ENCODE results near the gene CRISP2. TPM values are rescaled to one million over a fixed set of nuclear protein-coding genes. Genes with fewer than 3 reads are reported as not detected.

Gene CRISP2
- total and polyA plus RNA-seq, 2 of the 13 experiments (the other 11 are each of a cell fraction or from before 2014, with no cell fraction given): not detected

DNA sequence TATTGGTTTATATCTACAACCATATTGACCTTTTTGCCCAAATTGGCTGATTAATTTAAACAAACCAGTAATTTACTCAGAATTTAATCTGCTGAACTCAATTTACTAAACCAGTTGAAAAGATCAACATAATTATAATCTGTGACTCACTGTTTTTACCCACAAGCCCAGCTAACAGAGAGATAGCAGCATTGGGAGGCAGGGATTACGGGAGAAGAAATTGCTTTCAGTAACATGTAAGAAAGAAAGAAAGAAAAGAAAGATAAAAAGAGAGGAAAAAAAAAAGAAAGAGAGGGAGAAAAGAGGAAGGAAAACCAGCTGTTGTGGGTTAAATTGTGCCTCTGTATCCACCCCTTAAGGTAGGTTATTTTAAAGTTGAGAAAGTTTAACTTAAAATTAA lies 63.4 kb downstream of the CRISP2 start (continued):
- TF ChIP-seq CC2D1A (CRISPR knock-in tag; IDR thresholded peaks at IDR 0.05) (no peak), TRIM24 (CRISPR knock-in tag; IDR thresholded peaks at IDR 0.05) (no peak), MTF2 (CRISPR knock-in tag; IDR thresholded peaks at IDR 0.05; ENCODE audit: borderline replicate concordance) (no peak), FOXC1 (CRISPR knock-in tag; IDR thresholded peaks at IDR 0.05; ENCODE audit: borderline replicate concordance) (no peak), ZNF652 (CRISPR knock-in tag; IDR thresholded peaks at IDR 0.05; ENCODE audit: borderline replicate concordance, low read depth) (no peak), ZNF782 (CRISPR knock-in tag; IDR thresholded peaks at IDR 0.05; ENCODE audit: borderline replicate concordance) (no peak), ATF7 (IDR thresholded peaks at IDR 0.05) (no peak), ATF7 (CRISPR knock-in tag; IDR thresholded peaks at IDR 0.05) (no peak)
- TF ChIP-seq, protein P1, sequence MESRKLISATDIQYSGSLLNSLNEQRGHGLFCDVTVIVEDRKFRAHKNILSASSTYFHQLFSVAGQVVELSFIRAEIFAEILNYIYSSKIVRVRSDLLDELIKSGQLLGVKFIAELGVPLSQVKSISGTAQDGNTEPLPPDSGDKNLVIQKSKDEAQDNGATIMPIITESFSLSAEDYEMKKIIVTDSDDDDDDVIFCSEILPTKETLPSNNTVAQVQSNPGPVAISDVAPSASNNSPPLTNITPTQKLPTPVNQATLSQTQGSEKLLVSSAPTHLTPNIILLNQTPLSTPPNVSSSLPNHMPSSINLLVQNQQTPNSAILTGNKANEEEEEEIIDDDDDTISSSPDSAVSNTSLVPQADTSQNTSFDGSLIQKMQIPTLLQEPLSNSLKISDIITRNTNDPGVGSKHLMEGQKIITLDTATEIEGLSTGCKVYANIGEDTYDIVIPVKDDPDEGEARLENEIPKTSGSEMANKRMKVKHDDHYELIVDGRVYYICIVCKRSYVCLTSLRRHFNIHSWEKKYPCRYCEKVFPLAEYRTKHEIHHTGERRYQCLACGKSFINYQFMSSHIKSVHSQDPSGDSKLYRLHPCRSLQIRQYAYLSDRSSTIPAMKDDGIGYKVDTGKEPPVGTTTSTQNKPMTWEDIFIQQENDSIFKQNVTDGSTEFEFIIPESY (CRISPR knock-in tag; IDR thresholded peaks at IDR 0.05): no peak

DNA sequence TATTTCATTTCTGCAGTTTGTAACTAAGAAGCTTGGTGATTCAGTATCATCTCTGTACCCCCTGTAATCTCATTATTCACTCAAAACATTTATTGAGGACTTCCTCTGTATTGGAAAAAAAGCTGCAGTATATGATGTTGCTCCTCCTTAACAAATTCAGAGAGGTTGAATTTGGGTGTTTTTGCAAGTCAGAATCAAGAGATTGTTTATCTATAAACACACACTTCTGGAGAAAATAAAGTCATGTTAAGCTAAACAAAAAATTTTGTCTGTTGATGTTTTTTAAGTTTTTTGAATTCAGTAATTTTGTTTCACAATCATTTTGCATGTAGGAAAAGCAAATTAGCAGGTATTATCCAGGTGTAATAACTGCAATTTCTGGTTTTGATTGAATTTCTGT lies 65.3 kb downstream of the CRISP2 start:
- Histone ChIP-seq H3K9me3 (ENCODE audit: low read length) (no peaks in the 10 kb centered on the region), H3K4me3 (replicated peaks in 1 of 3; ENCODE audit: insufficient read depth in 1 of 3, low read depth in 2 of 3, low read length in 3 of 3) (no peak overlapping the region), H3K9ac (ENCODE audit: insufficient read depth, low read depth, low read length) (no peak overlapping the region), H3K27ac (ENCODE audit: extremely low read length, insufficient read depth, low read length) (no peak overlapping the region), H3K4me2 (ENCODE audit: low read depth, low read length) (no peak overlapping the region), H4K20me1 (ENCODE audit: insufficient read depth, low read length) (no peaks in the 10 kb centered on the region), H3K27me3 (ENCODE audit: control insufficient read depth in 1 of 2, insufficient read depth in 2 of 2, low read length in 2 of 2) (no peaks in the 10 kb centered on the region), H3K36me3 (replicated peaks in 1 of 2; ENCODE audit: control insufficient read depth in 1 of 2, insufficient read depth in 2 of 2, low read length in 2 of 2) (no peaks in the 10 kb centered on the region), H2AFZ (ENCODE audit: low read length) (no peak overlapping the region), H3K4me1 (ENCODE audit: insufficient read depth, low read length) (no peaks in the 10 kb centered on the region), H3K79me2 (ENCODE audit: insufficient read depth, low read length) (no peaks in the 10 kb centered on the region)
- no TSS peak for BruUV-seq (replicated peaks)
- no peak for ATAC-seq
- intact Hi-C loops (cut with micrococcal nuclease; ENCODE audit: unreplicated experiment) (no loop called here), in situ Hi-C loops (cut with HindIII; ENCODE audit: extremely low pct_ligation_motif_present, low pct_unique_long_range_greater_than_20kb) (no loop called here)
- ChIA-PET CTCF (ENCODE audit: low intra/inter-chr PET ratio, low total read pairs) (no interaction called here), POLR2A (no interaction called here)
- DNase-seq (ENCODE audit: low spot score): no peak
- no peak for FAIRE-seq
- TF ChIP-seq NCOA5 (CRISPR knock-in tag; IDR thresholded peaks at IDR 0.05) (no peak), PTBP1 (IDR thresholded peaks at IDR 0.05; ENCODE audit: low read depth, low read length, poor library complexity, severe bottlenecking) (no peak), SIX1 (CRISPR knock-in tag; IDR thresholded peaks at IDR 0.05; ENCODE audit: borderline replicate concordance) (no peak), ZNF878 (CRISPR knock-in tag; IDR thresholded peaks at IDR 0.05) (no peak), ARHGAP35 (CRISPR knock-in tag; IDR thresholded peaks at IDR 0.05; ENCODE audit: borderline replicate concordance) (no peak), KDM2A (CRISPR knock-in tag; IDR thresholded peaks at IDR 0.05; ENCODE audit: borderline replicate concordance, low read depth) (no peak)
- TF ChIP-seq, protein P2, sequence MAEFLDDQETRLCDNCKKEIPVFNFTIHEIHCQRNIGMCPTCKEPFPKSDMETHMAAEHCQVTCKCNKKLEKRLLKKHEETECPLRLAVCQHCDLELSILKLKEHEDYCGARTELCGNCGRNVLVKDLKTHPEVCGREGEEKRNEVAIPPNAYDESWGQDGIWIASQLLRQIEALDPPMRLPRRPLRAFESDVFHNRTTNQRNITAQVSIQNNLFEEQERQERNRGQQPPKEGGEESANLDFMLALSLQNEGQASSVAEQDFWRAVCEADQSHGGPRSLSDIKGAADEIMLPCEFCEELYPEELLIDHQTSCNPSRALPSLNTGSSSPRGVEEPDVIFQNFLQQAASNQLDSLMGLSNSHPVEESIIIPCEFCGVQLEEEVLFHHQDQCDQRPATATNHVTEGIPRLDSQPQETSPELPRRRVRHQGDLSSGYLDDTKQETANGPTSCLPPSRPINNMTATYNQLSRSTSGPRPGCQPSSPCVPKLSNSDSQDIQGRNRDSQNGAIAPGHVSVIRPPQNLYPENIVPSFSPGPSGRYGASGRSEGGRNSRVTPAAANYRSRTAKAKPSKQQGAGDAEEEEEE (CRISPR knock-in tag; IDR thresholded peaks at IDR 0.05; ENCODE audit: borderline replicate concordance): no peak
- TF ChIP-seq, protein P3, sequence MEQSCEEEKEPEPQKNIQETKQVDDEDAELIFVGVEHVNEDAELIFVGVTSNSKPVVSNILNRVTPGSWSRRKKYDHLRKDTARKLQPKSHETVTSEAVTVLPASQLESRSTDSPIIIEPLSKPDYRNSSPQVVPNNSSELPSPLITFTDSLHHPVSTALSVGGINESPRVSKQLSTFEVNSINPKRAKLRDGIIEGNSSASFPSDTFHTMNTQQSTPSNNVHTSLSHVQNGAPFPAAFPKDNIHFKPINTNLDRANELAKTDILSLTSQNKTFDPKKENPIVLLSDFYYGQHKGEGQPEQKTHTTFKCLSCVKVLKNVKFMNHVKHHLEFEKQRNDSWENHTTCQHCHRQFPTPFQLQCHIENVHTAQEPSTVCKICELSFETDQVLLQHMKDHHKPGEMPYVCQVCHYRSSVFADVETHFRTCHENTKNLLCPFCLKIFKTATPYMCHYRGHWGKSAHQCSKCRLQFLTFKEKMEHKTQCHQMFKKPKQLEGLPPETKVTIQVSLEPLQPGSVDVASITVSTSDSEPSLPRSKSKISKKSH (CRISPR knock-in tag; IDR thresholded peaks at IDR 0.05; ENCODE audit: borderline replicate concordance): no peak
